ENCODE data around the gene DEFB131B.
"Not testable (repeated sequence)": the region's sequence is repeated elsewhere in the genome, so short reads cannot be mapped to it uniquely, and the experiment has no call there.

Gene DEFB131B

GRCh38 chr11:71878059-71878458 lies at the start of gene DEFB131B:
DEFB131B (plus strand) TSS chr11:71878453; CDS start chr11:71878453, 0 bp downstream.
- not testable (repeated sequence) for DNase-seq

GRCh38 chr11:71829247-71829646 lies 49.0 kb upstream of the DEFB131B start:
- not testable (repeated sequence) for DNase-seq

- not testable (repeated sequence) for DNase-seq
Observed at GRCh38 chr11:71829686-71830085, 48.6 kb upstream of the DEFB131B start.

- not testable (repeated sequence) for DNase-seq
Observed at GRCh38 chr11:71832811-71833210, 45.4 kb upstream of the DEFB131B start, which contains the start of gene DEFB108B. DEFB108B (plus strand) TSS chr11:71833200; CDS start chr11:71833200, 0 bp downstream.

GRCh38 chr11:71842720-71843119 lies 35.5 kb upstream of the DEFB131B start:
- not testable (repeated sequence) for DNase-seq

- not testable (repeated sequence) for DNase-seq
Observed at GRCh38 chr11:71843355-71843754, 34.9 kb upstream of the DEFB131B start.

GRCh38 chr11:71843858-71844257 lies 34.4 kb upstream of the DEFB131B start:
- DNase-seq = no peak

- DNase-seq = not testable (repeated sequence)
Observed at GRCh38 chr11:71853895-71854294, 24.4 kb upstream of the DEFB131B start.

GRCh38 chr11:71855880-71856279 lies 22.4 kb upstream of the DEFB131B start:
- not testable (repeated sequence) for DNase-seq

- DNase-seq = not testable (repeated sequence)
Observed at GRCh38 chr11:71860835-71861234, 17.4 kb upstream of the DEFB131B start.

GRCh38 chr11:71863978-71864627 lies 14.2 kb upstream of the DEFB131B start:
- peak; percentile 68 for DNase-seq

- not testable (repeated sequence) for DNase-seq
Observed at GRCh38 chr11:71867209-71867608, 11.0 kb upstream of the DEFB131B start.

GRCh38 chr11:71869931-71870330 lies 8.3 kb upstream of the DEFB131B start:
- DNase-seq = not testable (repeated sequence)

GRCh38 chr11:71870661-71871060 lies 7.6 kb upstream of the DEFB131B start:
- not testable (repeated sequence) for DNase-seq

GRCh38 chr11:71876262-71876661 lies 2.0 kb upstream of the DEFB131B start:
- DNase-seq = not testable (repeated sequence)

- DNase-seq = not testable (repeated sequence)
Observed at GRCh38 chr11:71885806-71886205, 7.6 kb downstream of the DEFB131B start.

- not testable (repeated sequence) for DNase-seq
Observed at GRCh38 chr11:71888335-71889010, 10.2 kb downstream of the DEFB131B start.

- DNase-seq = not testable (repeated sequence)
Observed at GRCh38 chr11:71889181-71889872, 11.1 kb downstream of the DEFB131B start.

- no peak for DNase-seq
Observed at GRCh38 chr11:71895961-71896360, 17.7 kb downstream of the DEFB131B start.

GRCh38 chr11:71901137-71901536 lies 22.9 kb downstream of the DEFB131B start:
- DNase-seq = peak; percentile 87

GRCh38 chr11:71908218-71908617 lies 30.0 kb downstream of the DEFB131B start:
- DNase-seq = no peak

GRCh38 chr11:71910775-71911174 lies 32.5 kb downstream of the DEFB131B start:
- DNase-seq = not testable (repeated sequence)

GRCh38 chr11:71911321-71911985 lies 33.2 kb downstream of the DEFB131B start:
- not testable (repeated sequence) for DNase-seq

Data from fibroblast of skin of right quadriceps (primary cell).